Mesothelial cell of epicardium (in vitro differentiated cells): ENCODE data around the gene MED23. TPM values are rescaled to one million over a fixed set of nuclear protein-coding genes. Genes with fewer than 3 reads are reported as not detected.
"Not testable (repeated sequence)": the region's sequence is repeated elsewhere in the genome, so short reads cannot be mapped to it uniquely, and the experiment has no call there.

Source experiments
- DNase-seq, 2 experiments: peaks; one replicate each; pipeline ENCODE4 v3.0.0; 2021; ENCODE audit warnings: low spot score in 2 of 2; ENCODE audit not compliant: unreplicated experiment in 2 of 2
- H3K27ac Mint-ChIP-seq: 2 replicates; pipeline ENCODE4 v1.8.0; 2021; ENCODE audit warnings: mixed read lengths
- H3K27me3 Mint-ChIP-seq: 2 replicates; pipeline ENCODE4 v1.8.0; 2021; ENCODE audit warnings: low read depth, mixed read lengths
- H3K36me3 Mint-ChIP-seq: 2 replicates; pipeline ENCODE4 v1.8.0; 2021; ENCODE audit warnings: mixed read lengths
- H3K4me1 Mint-ChIP-seq: 2 replicates; pipeline ENCODE4 v1.8.0; 2021; ENCODE audit warnings: mixed read lengths
- H3K4me3 Mint-ChIP-seq: 2 replicates; pipeline ENCODE4 v1.8.0; 2021; ENCODE audit warnings: mild to moderate bottlenecking, moderate library complexity, mixed read lengths
- H3K9me3 Mint-ChIP-seq: 2 replicates; pipeline ENCODE4 v1.8.0; 2021; ENCODE audit warnings: mixed read lengths
- total RNA-seq: library from RNA; stranded (reverse); gene quantifications from 3 replicates; pipeline ENCODE4 v1.2.1, GENCODE V29; 2021
- TF ChIP-seq, protein P1 (sequence below): fragments of 200-600 bp; sonication (generic); IDR thresholded peaks from one replicate; pipeline ENCODE4 v1.5.0; 2021; ENCODE audit warnings: antibody characterized with exemption; ENCODE audit not compliant: unreplicated experiment

Gene MED23
- total RNA-seq, 1 donor from 2014 or later: 41.9 TPM

DNA sequence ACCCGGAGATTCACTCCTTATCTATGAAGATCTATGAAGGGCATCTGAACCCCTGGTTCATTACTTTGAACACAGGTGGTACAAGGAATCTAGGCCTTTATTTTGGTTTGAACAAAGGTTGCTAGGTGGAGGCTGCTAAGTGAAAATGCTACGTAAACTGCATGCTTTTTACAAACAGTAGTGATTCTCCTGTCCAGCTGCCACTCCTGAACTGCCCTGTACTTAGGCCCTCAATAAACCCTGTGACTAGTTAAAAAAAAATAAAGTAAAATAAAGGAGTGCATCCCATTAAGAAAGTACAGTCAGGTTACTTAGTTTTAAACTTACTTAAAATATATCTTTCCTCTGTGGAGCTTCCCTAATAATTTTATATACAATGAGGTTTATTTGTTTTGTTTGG lies 82.7 kb downstream of the MED23 start:
- Mint-ChIP-seq H3K4me1 (peaks cover 15% of the 10 kb centered on the region), H3K27ac (no peak overlapping the region), H3K9me3 (peaks cover 17% of the 10 kb centered on the region), H3K4me3 (no peak overlapping the region), H3K36me3 (no peaks in the 10 kb centered on the region), H3K27me3 (no peaks in the 10 kb centered on the region)
- DNase-seq: no peak
- TF ChIP-seq, protein P1, sequence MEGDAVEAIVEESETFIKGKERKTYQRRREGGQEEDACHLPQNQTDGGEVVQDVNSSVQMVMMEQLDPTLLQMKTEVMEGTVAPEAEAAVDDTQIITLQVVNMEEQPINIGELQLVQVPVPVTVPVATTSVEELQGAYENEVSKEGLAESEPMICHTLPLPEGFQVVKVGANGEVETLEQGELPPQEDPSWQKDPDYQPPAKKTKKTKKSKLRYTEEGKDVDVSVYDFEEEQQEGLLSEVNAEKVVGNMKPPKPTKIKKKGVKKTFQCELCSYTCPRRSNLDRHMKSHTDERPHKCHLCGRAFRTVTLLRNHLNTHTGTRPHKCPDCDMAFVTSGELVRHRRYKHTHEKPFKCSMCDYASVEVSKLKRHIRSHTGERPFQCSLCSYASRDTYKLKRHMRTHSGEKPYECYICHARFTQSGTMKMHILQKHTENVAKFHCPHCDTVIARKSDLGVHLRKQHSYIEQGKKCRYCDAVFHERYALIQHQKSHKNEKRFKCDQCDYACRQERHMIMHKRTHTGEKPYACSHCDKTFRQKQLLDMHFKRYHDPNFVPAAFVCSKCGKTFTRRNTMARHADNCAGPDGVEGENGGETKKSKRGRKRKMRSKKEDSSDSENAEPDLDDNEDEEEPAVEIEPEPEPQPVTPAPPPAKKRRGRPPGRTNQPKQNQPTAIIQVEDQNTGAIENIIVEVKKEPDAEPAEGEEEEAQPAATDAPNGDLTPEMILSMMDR: no peak

DNA sequence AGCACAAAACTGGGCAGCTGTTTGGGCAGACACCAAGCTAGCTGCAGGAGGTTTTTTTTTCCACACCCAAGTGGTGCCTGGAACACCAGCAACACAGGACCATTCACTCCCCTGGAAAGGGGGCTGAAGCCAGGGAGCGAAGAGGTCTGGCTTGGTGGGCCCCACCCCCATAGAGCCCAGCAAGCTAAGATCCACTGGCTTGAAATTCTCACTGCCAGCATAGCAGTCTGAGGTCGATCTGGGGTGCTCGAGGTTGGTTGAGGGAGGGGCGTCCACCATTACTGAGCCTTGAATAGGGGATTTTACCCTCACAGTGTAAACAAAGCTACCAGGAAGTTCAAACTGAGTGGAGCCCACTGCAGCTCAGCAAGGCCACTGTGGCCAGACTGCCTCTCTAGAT lies 89.4 kb downstream of the MED23 start:
- H3K27me3 Mint-ChIP-seq, DNase-seq, H3K4me3 Mint-ChIP-seq, H3K27ac Mint-ChIP-seq, H3K4me1 Mint-ChIP-seq, H3K36me3 Mint-ChIP-seq: not testable (repeated sequence)
- H3K9me3 Mint-ChIP-seq: peaks cover 20% of the 10 kb centered on the region

DNA sequence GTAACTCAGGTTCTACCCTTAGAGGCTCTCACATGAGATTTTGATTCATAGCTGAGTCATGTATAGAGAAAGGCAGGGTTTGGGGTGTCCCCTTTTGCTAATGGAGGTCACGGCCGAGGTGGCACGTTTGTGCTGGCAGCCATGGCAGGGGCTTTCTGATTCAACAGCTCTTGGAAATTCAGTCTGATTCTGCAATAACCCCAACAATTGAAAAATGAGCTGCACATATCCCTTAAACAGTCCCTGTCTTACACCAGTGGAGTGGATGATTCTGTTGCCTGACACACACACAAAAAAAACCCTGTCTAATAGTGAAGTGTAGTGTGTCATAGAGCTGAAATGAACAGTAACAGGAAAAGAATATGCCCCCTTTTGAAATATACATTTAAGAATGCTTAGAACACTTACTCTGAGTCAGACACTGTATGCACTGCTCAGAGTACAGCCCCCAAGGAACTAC lies 95.4 kb downstream of the MED23 start:
- no peak for DNase-seq
- Mint-ChIP-seq H3K9me3 (peaks cover 16% of the 10 kb centered on the region), H3K36me3 (peaks cover 2% of the 10 kb centered on the region), H3K27me3 (no peaks in the 10 kb centered on the region), H3K4me1 (peaks cover 9% of the 10 kb centered on the region), H3K4me3 (no peak overlapping the region), H3K27ac (no peak overlapping the region)
- TF ChIP-seq, protein P1: no peak

DNA sequence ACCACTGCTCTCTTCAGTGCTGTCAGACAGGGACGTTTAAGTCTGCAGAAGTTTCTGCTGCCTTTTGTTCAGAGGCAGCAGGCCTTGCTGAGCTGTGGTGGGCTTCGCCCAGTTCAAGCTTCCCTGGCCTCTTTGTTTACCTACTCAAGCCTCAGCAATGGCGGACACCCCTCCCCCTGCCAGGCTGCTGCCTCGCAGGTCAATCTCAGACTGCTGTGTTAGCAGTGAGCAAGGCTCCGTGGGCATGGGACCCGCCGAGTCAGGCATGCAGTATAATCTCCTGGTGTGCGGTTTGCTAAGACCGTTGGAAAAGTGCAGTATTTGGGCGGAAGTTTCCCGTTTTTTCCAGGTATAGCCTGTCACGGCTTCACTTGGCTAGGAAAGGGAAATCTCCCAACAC lies 96.4 kb downstream of the MED23 start:
- H3K27ac Mint-ChIP-seq, H3K4me1 Mint-ChIP-seq, H3K36me3 Mint-ChIP-seq: not testable (repeated sequence)

DNA sequence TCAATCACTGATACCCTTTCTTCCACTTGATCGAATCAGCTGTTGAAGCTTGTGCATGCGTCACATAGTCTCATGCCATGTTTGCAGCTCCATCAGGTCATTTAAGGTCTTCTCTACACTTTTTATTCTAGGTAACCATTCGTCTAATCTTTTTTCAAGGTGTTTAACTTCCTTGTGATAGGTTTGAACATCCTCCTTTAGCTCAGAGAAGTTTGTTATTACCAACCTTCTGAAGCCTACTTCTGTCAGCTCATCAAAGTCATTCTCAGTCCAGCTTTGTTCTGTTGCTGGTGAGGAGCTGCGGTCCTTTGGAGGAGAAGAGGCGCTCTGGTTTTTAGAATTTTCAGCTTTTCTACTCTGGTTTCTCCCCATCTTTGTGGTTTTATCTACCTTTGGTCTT lies 97.1 kb downstream of the MED23 start:
- not testable (repeated sequence) for H3K27me3 Mint-ChIP-seq, H3K4me1 Mint-ChIP-seq, H3K4me3 Mint-ChIP-seq, H3K36me3 Mint-ChIP-seq, DNase-seq, H3K27ac Mint-ChIP-seq
- H3K9me3 Mint-ChIP-seq: peaks cover 11% of the 10 kb centered on the region

More for the DNA sequence above, 96.4 kb downstream of the MED23 start:
- not testable (repeated sequence) for H3K4me3 Mint-ChIP-seq, DNase-seq, H3K27me3 Mint-ChIP-seq
- peaks cover 11% of the 10 kb centered on the region for H3K9me3 Mint-ChIP-seq

DNA sequence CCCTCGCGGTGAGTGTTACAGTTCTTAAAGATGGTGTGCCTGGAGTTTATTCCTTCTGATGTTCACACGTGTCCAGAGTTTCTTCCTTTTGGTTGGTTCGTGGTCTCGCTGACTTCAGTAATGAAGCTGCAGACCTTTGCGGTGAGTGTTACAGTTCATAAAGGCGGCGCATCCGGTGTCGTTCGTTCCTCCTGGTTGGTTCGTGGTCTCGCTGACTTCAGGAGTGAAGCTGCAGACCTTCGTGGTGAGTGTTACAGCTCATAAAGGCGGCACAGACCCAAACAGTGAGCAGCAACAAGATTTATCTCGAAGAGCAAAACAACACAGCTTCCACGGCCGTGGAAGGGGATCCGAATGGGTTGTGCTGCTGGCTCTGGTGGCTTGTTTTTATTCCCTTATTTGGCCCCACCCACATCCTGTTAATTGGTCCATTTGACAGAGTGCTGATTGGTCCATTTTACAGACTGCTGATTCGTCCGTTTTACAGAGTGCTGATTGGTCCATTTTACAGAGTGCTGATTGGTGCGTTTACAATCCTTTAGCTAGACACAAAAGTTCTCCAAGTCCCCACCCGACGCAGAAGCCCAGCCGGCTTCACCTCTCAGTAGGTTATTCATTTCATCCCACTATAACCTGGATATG lies 103.2 kb downstream of the MED23 start:
- no peaks in the 10 kb centered on the region for H3K4me1 Mint-ChIP-seq
- no peak for DNase-seq
- H3K27ac Mint-ChIP-seq: no peak overlapping the region
- H3K4me3 Mint-ChIP-seq: no peak overlapping the region
- peaks cover 8% of the 10 kb centered on the region for H3K9me3 Mint-ChIP-seq
- TF ChIP-seq, protein P1: no peak
- H3K36me3 Mint-ChIP-seq: no peaks in the 10 kb centered on the region
- H3K27me3 Mint-ChIP-seq: no peaks in the 10 kb centered on the region

DNA sequence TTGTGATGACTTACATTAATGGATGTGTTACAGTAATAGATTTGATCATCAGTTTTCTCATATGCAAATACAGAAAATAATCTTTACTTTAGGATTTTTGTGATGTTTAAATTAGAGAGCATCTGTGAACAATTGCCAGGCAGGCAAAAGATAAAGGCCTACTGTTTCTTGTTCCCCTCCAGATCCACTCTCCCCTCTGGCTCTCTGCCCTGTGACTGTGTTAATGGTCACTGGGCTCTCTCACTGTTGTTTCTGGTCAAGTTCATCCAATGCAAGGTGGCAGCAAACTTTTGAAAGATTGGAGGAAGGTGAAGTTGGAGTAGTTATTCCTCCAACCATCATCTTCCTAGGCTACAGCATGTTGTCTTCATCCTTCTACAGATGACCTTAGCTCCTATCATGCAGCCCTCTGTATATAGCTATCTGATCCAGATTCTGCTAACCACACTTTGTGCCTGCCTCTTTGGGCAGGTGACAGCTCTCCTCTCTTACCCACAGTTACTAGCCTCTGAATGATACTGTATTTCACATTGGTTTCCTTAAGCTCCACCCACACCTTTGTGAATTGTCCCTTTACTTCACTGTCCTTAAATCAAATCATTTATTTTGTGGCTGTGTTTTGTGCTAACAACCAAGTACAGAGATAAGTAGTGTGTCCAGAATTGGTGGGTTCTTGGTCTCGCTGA lies 103.9 kb downstream of the MED23 start:
- Mint-ChIP-seq H3K4me1 (no peaks in the 10 kb centered on the region), H3K36me3 (no peaks in the 10 kb centered on the region), H3K27ac (no peak overlapping the region), H3K4me3 (no peak overlapping the region), H3K9me3 (peaks cover 12% of the 10 kb centered on the region), H3K27me3 (no peaks in the 10 kb centered on the region)
- no peak for DNase-seq
- TF ChIP-seq, protein P1: no peak
